TTC549 (cell line): ENCODE measurements around the gene IPO9.
"Not testable (repeated sequence)": the region's sequence is repeated elsewhere in the genome, so short reads cannot be mapped to it uniquely, and the experiment has no call there.

Source experiments
- FAIRE-seq: peaks from 2 replicates; lab custom pipeline; 2012; peaks lifted over from hg19 to GRCh38; lab: Jason Lieb, UNC

The IPO9 gene

DNA sequence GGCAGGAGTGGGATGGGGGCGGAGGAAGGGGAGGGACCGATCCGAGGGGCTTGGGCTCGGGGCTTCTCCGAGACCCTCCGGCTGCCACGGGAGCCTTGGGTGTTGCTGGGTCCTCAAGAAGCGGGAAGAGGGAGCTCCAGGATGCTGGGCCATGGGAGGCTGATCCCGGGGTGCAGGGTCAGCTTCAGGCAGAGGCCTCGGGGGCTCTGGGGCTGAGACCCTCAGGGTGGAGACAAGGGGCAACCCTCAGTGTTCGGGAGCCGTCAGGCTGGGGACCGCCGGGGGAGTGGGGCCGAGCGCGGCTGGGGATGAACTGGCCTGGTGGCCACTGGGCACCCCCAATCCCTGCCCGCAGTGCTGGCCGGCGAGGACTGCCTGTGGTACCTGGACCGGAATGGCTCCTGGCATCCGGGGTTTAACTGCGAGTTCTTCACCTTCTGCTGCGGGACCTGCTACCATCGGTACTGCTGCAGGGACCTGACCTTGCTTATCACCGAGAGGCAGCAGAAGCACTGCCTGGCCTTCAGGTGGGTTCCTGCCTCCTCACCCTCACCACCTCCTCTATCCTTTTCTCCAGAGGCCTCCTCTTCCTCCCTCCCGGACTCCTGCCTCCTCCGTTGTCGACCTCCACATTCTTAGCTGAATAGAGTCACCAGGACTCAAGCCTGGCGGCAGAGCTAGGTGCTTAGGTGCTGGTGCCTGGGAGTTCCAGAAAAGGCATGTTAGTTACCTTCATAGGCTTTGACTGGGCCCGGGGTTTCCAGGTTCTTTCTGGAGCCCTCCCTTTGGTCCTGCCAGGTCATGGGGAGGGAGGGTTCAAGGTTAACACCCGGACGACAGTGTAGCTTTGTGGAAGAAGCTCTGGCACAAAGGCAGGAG lies 60.4 kb downstream of the IPO9 start:
- no peak for FAIRE-seq

DNA sequence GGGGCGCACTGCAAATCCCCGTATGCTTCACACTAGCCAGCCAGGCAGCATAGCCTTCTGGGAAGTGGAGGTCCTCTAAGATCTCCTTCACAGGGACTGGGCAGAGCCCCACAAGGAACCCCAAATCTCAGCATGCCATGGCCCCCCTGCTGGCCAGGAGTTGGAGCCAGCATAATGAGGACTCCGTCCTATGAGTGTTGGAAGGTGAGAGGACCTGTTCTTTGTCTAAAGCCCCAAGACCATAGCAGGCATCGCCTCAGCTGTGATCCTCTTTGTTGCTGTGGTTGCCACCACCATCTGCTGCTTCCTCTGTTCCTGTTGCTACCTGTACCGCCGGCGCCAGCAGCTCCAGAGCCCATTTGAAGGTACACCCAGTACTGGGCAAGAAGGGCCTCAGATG lies 61.3 kb downstream of the IPO9 start:
- no peak for FAIRE-seq

DNA sequence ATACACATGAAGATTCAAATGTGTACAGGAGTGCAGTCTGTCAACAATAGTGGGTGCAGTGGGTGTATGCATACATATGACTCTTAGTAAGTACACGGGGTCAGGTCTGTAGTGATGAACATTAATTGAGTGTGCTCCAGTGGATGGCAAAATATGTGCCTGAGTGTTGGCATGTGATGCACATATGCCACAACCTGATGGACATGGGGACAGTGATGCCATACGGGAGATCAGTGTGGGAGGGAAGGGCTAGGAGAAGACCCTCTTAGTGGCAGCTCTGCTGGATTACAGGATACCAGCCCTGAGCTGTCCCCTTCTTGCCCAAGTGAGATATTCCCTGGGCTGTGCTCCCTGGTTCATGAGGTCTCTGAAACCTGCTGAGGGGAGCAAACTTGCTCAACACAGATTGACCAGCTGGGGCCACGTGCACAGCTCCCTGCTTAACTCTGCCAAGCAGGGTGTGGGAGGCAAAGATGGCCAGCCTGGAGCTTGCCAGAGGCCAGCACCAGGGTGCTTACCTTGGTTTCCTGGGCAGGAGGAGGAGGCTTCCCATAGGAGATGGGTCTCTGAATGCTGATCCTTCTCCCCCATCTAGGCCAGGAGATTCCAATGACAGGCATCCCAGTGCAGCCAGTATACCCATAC lies 62.0 kb downstream of the IPO9 start:
- no peak for FAIRE-seq

DNA sequence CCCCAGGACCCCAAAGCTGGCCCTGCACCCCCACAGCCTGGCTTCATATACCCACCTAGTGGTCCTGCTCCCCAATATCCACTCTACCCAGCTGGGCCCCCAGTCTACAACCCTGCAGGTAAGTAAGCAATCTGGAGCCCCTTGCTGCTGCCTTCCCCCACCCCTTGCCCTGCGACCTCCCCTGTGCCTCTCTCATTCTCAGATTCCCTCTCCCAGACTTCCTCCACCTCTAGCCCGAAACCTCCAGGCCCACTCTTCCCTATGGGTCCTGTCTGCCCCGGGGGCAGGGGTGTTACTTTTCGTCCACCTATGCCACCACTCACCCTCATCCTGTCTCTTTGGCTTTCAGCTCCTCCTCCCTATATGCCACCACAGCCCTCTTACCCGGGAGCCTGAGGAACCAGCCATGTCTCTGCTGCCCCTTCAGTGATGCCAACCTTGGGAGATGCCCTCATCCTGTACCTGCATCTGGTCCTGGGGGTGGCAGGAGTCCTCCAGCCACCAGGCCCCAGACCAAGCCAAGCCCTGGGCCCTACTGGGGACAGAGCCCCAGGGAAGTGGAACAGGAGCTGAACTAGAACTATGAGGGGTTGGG lies 62.6 kb downstream of the IPO9 start:
- FAIRE-seq: no peak

DNA sequence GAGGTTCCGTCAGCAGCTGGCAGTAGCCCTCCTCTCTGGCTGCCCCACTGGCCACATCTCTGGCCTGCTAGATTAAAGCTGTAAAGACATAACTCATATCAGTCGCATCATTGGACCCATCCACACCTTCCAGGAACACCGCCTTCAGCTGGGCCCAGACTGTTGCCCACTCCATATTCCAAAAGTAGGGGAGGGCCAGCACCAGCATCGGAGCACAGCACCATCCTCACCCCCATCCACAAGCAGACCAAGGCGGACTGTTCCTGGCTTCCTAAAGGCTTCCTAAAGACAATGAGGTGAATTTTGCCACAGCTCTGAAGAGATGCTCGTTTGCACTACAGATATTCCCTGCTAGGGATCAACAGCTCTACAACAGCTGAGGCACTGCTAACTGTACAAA lies 63.3 kb downstream of the IPO9 start:
- FAIRE-seq: no peak

DNA sequence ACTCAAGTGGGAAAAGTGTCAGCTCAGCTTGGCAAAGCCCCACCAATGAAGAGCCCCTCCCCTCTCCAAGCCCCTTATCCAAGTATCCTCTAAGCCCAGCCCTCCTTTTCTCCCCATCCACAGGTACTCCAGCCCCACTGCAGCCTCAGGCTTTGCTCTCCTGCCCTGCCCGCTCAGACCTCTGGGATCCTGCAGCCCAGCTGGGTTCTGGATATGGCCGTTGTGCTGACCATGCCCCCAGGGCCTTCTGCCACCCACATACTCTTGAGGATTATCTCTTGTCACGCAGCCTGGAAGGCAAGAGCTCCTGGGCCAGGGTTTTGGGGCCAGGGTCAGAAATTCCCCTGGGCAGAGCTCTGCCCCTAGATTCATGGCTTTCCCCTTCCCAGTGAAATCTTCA lies 64.5 kb downstream of the IPO9 start:
- no peak for FAIRE-seq

DNA sequence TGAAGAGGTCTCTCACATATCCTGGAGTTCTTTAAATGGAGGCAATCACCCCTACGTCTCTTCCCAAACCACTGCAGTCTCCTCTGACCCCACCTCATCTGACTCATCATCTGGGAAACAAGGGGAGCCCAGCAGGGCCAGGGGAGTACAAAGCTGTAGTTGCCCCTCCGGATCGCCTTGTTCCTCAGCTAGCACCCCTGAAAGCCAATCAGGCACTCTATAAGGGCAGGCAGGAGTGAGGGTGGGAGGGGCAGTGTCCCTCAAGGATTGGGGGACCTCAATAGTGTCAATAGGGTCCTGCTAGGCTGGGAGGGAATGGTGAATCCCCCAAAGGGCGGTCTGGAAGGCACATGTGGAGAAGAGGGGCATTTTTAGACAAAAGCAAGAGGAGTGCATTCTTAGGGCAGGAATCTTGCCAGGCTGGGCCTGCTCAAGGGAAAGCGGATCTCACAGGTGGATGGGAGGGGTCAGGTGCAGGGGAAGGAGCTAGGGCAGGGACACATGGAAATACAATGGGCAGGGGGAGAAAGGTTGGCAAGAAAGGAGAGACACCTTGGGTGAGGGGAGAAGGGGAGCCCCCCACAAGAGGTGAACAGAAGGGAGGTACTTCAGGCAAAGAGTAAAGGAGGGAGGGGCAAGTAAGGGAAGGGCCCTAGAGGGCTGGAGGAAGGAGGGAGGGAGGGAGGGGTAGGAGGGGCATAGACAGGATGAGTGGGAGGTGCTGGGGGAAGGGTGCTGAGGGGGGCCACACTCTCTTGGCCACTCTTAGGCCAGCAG lies 65.6 kb downstream of the IPO9 start:
- no peak for FAIRE-seq

DNA sequence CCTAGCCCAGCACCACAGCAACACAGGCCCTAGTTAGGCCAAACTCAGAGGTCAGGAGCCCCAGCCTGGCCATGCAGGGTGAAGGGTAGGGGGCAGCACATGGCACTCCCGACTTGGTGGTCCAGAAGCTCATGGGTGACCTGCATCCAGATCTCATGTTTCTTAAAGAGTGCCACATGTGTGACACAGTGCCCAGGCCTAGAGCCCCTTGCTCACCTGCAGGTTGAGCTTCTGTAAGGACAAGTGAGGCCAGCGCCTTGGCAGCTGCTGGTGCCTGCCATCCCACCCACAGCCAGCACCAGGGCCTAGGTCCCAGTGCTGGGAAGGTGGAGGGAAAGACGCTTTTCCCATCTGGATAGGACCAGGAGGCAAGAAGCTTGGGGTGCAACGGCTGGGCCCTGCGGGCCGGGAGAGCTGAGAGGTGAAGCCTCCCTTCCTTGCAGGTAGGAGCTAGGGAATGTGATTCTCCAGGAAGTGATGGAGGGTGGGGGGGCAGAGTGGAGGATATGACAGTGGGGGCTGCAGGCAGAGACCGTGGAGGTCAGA lies 66.2 kb downstream of the IPO9 start:
- no peak for FAIRE-seq

DNA sequence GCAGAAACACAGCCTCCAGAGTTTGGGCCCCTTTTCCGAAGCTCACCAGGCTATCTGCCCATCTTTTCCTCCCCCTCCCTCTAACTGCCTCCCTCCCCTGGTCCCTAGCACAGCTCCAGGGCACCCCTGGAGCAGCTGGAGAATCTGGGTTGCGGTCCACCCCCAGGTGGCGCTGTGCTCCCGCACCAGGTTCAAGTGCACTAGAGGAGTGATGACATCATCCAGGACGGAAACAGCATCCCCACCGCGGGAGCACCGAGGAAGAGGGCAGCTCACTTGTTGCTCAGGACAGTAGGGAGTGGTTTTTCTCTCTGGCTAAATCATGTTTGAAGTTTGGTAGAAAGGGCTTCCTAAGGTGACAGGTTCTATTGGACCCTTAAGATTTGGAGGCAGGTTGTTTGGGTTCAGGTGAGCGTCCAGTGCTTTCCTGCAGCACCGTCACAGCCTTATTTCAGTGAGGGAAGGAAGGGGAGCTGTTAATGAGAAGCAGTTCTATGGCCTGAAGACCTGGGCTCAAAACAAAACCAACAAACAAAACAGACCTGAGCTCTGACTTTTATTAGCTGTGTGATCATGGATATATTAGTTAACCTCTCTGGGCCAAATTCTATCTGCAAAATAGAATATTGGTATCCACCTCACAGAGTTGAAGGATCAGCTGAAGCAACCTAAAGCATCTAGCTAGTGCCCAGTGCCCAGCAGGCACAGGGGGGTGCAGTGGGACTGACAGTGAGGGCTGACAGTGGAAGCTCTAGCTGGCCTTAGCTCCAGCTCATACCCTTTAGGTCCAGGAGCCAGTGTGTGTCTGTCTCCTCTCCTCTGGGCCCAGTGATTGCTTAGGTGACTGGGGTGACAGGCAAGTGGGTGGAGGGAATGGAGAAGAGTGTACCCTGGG lies 67.2 kb downstream of the IPO9 start:
- peak; percentile 91 for FAIRE-seq

DNA sequence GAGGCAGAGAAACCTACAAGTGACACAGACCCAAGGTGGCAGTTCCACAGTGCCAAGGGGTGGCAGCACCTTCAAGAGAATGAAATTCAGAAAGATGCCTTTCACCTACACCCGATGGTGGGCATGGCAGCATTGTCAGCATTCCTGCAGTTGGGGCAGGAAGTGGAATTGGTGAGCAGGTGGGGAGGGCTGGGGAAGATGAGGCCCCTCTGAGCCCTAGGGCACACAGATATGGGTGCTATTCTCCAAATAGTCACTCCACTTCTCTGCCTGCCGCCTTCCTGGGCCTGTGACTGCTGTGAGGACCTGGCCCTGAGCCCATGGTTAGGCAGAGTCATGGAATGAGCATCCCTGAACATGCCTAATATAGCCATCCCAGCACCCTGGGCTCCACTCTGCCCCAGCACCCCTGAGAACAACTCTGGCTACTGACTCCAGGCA lies 68.0 kb downstream of the IPO9 start:
- no peak for FAIRE-seq

DNA sequence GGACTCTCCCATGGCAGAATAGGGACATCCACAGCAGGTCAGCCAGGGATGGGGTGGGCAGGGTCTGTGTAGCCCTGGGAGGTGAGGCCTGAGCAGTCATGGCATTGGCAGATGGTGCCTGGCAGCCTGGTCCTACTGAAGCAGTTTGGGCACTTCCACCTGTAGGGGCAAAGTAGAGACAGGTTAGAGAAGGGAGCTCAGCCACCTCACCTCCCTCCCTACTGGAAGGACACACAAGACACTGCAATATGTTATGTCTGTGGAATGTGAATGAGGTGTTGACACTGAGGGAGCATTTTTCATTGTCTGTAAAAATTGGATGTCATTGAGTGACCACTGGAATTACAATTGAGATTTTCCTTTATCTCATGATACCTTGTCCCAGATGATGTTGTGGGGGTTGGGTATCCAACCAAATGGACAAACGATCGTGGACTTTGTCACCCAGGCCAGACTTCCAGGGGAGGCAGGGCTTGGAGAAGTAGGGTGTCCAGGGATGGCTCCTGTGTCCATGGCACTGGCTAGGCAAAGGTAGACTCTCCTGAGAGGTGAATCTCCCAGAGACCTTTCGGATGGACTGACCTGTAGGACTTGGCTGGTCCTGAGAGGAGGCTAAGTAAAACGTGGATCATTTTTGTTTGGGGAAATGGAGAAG lies 69.4 kb downstream of the IPO9 start:
- no peak for FAIRE-seq

DNA sequence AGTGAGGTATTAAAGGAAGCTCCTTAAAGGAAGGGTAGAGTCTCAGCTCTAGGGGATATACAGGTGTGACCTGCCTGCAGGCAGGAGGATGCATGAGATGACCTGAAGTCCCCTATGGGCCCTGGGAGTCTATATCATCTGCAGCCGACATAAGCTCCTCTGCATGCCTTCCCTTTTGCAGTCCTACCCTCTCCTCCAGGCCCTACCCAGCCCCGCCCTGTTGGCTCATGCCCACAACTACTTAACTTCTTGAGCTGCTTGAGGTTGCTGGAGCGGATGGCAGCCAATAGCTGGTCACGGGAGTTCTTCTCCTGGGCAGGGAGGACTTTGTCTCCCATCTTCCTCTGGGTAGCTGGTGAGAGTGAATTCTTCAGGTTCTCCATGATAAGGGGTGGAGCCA lies 70.0 kb downstream of the IPO9 start:
- FAIRE-seq: no peak

DNA sequence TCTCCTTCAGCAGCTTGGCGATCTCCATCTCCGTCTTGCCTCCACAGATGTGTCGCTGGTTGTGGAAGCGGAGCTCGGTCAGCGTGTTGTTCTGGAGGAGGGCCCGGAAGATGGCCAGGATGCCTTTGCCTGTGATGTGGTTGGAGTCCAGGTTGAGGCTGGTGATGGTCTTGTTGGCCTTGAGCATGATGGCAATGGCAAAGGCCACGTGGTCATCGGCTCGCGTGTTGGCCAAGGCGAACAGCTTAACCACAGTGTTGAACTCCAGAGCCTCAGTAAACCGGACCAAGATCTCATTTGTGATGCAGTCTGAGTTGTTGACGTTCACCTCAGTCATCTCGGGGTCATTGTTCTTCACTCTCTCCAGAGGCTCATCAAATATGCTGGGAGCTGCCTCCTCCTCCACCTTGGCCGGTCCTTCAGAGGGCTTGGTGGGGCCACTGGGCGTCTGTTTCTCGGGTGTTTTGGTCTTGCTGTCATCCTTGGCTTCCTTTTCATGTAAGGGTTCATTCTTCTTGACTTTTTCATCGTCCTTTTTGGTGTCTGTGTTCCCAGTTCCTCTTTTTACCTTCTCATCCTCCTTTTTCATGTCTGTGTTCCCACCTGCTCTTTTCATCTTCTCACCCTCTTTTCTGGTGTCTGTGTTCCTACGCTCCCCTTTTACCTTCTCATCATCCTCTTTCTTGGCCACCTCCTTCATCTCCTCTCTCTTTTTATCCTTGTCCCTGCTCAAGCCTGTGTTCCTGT lies 70.9 kb downstream of the IPO9 start:
- no peak for FAIRE-seq

DNA sequence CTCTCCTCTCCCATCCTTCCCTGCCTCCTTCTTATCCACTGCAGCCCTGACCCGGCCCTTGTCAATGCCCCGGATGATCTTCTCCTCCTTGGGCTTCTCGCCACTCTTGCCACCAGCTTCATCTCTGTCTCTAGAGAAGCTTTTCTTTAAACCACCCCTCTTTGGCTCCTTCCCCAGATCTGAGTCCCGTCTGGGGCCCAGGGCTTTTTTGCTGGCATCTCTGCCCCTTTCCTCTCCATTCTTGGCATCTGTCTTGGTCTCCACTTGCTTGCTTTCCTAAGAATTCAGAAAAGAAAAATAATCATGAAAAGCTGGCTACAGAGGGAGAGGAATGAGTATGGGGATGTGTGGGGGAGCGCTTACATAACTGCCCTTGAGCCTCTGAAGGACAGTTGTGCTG lies 71.5 kb downstream of the IPO9 start:
- no peak for FAIRE-seq

DNA sequence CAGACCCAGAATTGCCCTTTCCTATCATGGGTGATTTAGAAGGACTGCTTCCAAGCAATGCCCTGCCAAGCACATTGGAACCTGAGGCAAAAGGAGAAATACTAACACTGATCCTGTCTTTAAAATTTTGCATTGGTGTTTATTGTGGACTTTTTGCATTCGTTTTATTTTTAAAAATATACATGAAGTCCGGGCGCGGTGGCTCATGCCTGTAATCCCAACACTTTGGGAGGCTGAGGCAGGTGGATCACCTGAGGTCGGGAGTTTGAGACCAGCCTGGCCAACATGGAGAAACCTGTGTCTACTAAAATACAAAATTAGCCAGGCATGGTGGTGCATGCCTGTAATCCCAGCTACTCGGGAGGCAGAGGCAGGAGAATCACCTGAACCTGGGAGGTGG lies 72.1 kb downstream of the IPO9 start:
- not testable (repeated sequence) for FAIRE-seq

DNA sequence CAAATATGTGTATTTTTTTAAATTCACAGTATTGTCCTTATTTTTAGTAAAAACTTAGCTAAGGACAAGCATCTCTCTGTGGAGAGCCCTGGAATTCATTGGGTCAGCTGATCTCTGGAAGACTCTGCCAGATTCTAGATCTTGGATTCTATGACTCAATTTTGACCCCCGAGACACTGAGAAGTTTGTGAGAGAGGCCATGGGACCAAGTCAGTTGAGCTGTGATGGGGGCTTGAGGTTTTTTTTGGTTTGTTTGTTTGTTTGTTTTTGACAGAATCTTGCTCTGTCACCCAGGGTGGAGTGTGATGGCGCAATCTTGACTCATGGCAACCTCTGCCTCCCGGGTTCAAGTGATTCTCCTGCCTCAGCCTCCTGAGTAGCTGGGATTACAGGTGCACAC lies 73.2 kb downstream of the IPO9 start:
- no peak for FAIRE-seq

DNA sequence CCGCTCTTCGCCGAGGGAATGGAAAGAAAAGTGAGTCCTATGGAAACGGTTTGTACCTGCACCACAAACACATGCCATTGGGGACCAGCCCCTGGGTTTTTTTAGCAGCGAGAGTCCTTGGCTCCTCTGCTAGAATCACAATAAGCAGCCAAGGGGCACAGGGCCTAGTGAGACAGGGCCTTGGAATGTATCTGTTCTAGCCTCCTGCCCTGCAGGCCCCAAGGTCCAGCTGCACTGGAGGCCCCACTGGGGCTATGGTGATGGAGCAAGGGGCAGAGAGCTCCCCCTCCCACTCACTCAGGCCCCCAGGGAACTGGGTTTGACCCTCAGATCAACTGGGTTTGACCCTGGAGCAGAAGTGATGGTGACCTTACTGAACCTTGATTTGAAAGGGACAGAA lies 74.2 kb downstream of the IPO9 start:
- no peak for FAIRE-seq

DNA sequence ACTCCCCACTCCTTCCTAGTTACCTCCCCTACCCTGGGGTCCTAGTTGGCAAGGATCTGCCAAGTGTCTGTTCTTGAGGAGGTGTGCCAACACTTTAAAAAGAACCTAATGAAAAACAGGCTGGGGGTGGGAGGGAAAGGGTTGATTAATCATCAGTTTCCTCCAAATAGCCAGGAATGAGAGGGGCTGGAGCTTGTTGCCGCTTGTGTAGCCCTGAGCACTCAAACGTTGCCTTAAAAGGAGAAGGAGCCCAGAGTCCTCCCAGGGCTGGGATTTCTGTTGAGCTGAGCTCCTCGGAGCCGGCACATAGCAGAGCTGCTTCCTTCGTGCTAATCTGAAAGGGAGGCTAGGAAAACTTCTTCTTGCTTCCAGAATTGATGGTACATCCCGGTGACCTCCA lies 75.6 kb downstream of the IPO9 start:
- FAIRE-seq: no peak

DNA sequence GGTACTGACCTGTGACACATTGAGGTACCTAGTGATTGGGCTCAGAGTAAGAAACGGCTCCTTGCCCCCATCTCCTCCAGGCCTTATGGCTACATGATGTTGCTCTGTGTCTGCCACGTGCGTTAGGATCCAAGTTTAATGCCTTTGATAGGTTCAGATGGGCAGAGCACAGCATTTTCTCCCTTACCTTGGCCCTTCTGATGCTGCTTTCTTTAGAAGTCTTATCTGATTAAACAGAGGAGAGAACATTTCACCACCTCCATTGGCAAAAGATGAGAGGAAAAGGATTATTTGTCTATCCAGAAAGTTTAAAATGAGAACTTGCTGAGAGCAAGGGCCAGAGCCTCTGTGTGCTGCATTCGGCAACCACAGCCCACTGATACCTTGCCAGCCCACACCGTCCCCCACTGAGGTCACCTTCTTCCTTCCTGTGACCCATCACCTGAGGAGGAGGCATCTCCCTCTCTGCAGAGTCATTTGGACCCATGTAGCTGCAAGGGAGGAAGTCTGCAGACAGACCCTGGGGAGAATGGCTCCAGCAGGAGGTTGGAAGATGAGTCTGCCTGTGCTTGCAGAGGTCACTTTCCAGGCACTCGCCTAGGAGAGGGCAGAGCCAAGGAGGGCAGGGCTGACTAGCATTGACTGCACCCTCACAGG lies 76.4 kb downstream of the IPO9 start:
- FAIRE-seq: no peak

DNA sequence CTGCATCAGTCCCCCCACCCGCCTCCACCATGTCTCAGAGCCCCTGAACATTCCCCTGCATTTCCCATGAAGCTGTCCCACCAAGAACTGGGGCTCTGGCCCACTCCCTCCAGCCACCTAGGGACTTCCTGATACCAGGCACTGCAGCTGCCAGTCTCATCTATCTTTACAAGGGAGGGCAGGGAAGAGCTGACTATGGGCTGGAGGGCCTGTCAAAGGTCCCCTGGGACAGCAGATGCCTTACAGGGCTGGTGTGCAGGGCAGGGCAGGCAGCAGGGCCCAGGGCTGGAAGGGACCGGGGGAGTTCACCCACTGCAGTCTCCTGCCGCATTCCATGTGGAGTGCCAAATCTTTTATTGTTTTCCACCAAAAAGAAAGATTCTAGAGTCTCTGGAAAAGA lies 77.4 kb downstream of the IPO9 start:
- FAIRE-seq: no peak
